DOHH2 (cell line): ENCODE measurements around the gene ROR1.

Experiments used
- H3F3A ChIP-seq: fragments of 200-600 bp; sonication (generic), shearing (Covaris generic); 2 replicates; pipeline ENCODE4 v1.6.0; 2016; ENCODE audit warnings: antibody characterized with exemption, mild to moderate bottlenecking; ENCODE audit not compliant: control insufficient read depth, insufficient read depth
- H3K27ac ChIP-seq: fragments of 200-600 bp; sonication (generic); 2 replicates; pipeline ENCODE4 v1.5.1; 2014; ENCODE audit warnings: low read depth, mild to moderate bottlenecking, low read length, moderate library complexity
- H3K27me3 ChIP-seq: fragments of 200-600 bp; sonication (generic); 2 replicates; pipeline ENCODE4 v1.6.1; 2014; ENCODE audit warnings: mild to moderate bottlenecking, low read length, mixed read lengths; ENCODE audit not compliant: control insufficient read depth
- H3K36me3 ChIP-seq: fragments of 200-600 bp; sonication (generic); 2 replicates; pipeline ENCODE4 v1.6.1; 2014; ENCODE audit warnings: mild to moderate bottlenecking, low read length, moderate library complexity, mixed read lengths; ENCODE audit not compliant: control insufficient read depth
- H3K4me1 ChIP-seq: fragments of 200-600 bp; sonication (generic); 2 replicates; pipeline ENCODE4 v1.6.1; 2014; ENCODE audit warnings: mild to moderate bottlenecking, low read length, mixed read lengths; ENCODE audit not compliant: control insufficient read depth
- H3K4me2 ChIP-seq: fragments of 200-600 bp; sonication (generic); 2 replicates; pipeline ENCODE4 v1.6.0; 2014; ENCODE audit warnings: mild to moderate bottlenecking, low read length, moderate library complexity
- H3K4me3 ChIP-seq: fragments of 200-600 bp; sonication (generic); 2 replicates; pipeline ENCODE4 v1.5.1; 2014; ENCODE audit warnings: mild to moderate bottlenecking, low read length, mixed read lengths
- H3K79me2 ChIP-seq: fragments of 200-600 bp; sonication (generic); 2 replicates; pipeline ENCODE4 v1.6.1; 2014; ENCODE audit warnings: mild to moderate bottlenecking, low read length, mixed read lengths; ENCODE audit not compliant: control insufficient read depth
- H3K9me2 ChIP-seq: fragments of 200-600 bp; sonication (generic); replicated peaks from 2 replicates; pipeline ENCODE4 v1.6.1; 2014; ENCODE audit warnings: mild to moderate bottlenecking, low read length, mixed read lengths; ENCODE audit not compliant: control insufficient read depth
- H3K9me3 ChIP-seq: fragments of 200-600 bp; sonication (generic); 2 replicates; pipeline ENCODE4 v1.6.1; 2014; ENCODE audit warnings: antibody characterized with exemption, low read length, mixed read lengths; ENCODE audit not compliant: control insufficient read depth, insufficient read depth
- H4K20me1 ChIP-seq: fragments of 200-600 bp; sonication (generic); 2 replicates; pipeline ENCODE4 v1.6.0; 2014; ENCODE audit warnings: low read depth, mild to moderate bottlenecking, antibody characterized with exemption, low read length, moderate library complexity; ENCODE audit not compliant: control insufficient read depth, insufficient read depth
- CTCF ChIP-seq: fragments of 200-600 bp; sonication (generic); IDR thresholded peaks from one replicate; pipeline ENCODE4 v1.5.1; 2014; ENCODE audit warnings: antibody characterized with exemption, mild to moderate bottlenecking, low read depth, low read length; ENCODE audit not compliant: poor library complexity, severe bottlenecking
- EZH2phosphoT487 ChIP-seq: fragments of 200-600 bp; sonication (generic); IDR thresholded peaks from 2 replicates; pipeline ENCODE4 v1.6.1; 2017; ENCODE audit warnings: borderline replicate concordance, mild to moderate bottlenecking, antibody characterized with exemption, low read length, moderate library complexity, mixed read lengths

Gene ROR1

GRCh38 chr1:64150729-64151230, 377.0 kb downstream of the ROR1 start:
- H3K36me3 ChIP-seq = no peaks in the 10 kb centered on the region
- no peaks in the 10 kb centered on the region for H4K20me1 ChIP-seq
- no peak overlapping the region for H3K4me3 ChIP-seq
- no peak overlapping the region for H3K4me2 ChIP-seq
- TF ChIP-seq CTCF (no peak), EZH2phosphoT487 (no peak)
- H3K9me2 ChIP-seq = no peaks in the 10 kb centered on the region
- no peaks in the 10 kb centered on the region for H3K4me1 ChIP-seq
- no peaks in the 10 kb centered on the region for H3F3A ChIP-seq
- H3K27me3 ChIP-seq = peaks cover 6% of the 10 kb centered on the region; the same call in 1 of the 2 replicates
- no peaks in the 10 kb centered on the region for H3K79me2 ChIP-seq
- no peak overlapping the region for H3K27ac ChIP-seq
- no peaks in the 10 kb centered on the region for H3K9me3 ChIP-seq

DNA sequence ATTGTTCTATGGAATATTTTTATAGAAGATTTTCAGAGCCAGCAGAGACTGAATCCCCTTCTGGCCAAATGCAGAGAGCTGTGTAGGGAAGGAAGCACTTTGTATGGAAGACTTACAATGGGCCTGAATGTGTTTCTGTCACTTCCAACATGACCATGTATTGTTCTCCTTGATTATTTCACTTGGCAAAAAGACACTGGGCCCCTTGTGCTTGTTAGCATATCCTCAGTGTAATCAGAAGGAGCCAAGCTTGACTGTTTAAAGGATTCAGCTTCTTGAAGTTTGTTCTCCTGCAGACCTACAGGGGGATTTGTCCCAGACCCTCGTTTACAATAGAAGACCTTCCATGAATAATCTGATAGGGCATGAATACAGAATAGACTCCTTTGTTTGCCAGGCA, 381.5 kb downstream of the ROR1 start:
- H4K20me1 ChIP-seq = no peaks in the 10 kb centered on the region
- H3F3A ChIP-seq = no peaks in the 10 kb centered on the region
- H3K9me3 ChIP-seq = no peaks in the 10 kb centered on the region
- H3K4me3 ChIP-seq = no peak overlapping the region
- H3K27me3 ChIP-seq = no peaks in the 10 kb centered on the region; the same call in 1 of the 2 replicates
- TF ChIP-seq CTCF = no peak
- TF ChIP-seq EZH2phosphoT487 = no peak
- H3K79me2 ChIP-seq = no peaks in the 10 kb centered on the region
- no peaks in the 10 kb centered on the region for H3K9me2 ChIP-seq
- H3K27ac ChIP-seq = no peak overlapping the region
- no peaks in the 10 kb centered on the region for H3K36me3 ChIP-seq
- no peak overlapping the region for H3K4me2 ChIP-seq
- H3K4me1 ChIP-seq = no peaks in the 10 kb centered on the region

GRCh38 chr1:64161357-64161941, 387.6 kb downstream of the ROR1 start:
- H3K4me1 ChIP-seq = no peaks in the 10 kb centered on the region
- H3K79me2 ChIP-seq = no peaks in the 10 kb centered on the region
- no peaks in the 10 kb centered on the region for H4K20me1 ChIP-seq
- H3K27ac ChIP-seq = no peak overlapping the region
- H3K27me3 ChIP-seq = peaks cover 5% of the 10 kb centered on the region
- no peak for TF ChIP-seq CTCF
- TF ChIP-seq EZH2phosphoT487 = no peak
- H3K9me3 ChIP-seq = no peaks in the 10 kb centered on the region
- H3K4me2 ChIP-seq = no peak overlapping the region
- no peaks in the 10 kb centered on the region for H3K36me3 ChIP-seq
- no peak overlapping the region for H3K4me3 ChIP-seq
- no peaks in the 10 kb centered on the region for H3K9me2 ChIP-seq
- no peaks in the 10 kb centered on the region for H3F3A ChIP-seq

DNA sequence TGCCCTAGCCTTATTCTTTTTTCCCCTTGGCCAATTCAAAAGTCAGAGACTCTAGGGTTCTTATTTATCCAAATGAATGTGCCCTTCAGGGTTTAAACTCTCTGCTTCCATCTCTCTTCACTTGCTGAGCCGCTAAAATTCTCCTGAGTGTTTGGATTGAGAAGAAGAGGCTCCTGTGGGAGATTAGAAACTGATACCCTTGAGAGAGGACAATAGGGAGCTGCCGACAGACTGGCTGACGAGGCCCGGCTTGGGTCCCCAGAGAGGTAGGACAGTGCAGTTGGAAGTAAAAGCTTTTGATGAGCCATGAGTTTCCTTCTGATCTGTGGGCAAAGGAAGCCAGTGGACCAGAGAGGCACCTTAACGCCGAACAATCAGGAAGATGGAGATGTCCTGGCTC, 388.3 kb downstream of the ROR1 start:
- Histone ChIP-seq H3K4me3 (no peak overlapping the region), H4K20me1 (no peaks in the 10 kb centered on the region), H3K9me2 (no peaks in the 10 kb centered on the region), H3K36me3 (no peaks in the 10 kb centered on the region), H3K79me2 (no peaks in the 10 kb centered on the region), H3K27ac (no peak overlapping the region), H3F3A (no peaks in the 10 kb centered on the region), H3K27me3 (peaks cover 7% of the 10 kb centered on the region), H3K4me1 (no peaks in the 10 kb centered on the region), H3K9me3 (no peaks in the 10 kb centered on the region), H3K4me2 (no peak overlapping the region)
- no peak for TF ChIP-seq CTCF
- TF ChIP-seq EZH2phosphoT487 = no peak
